ENCODE measurements around the gene THUMPD3. TPM values are rescaled to one million over a fixed set of nuclear protein-coding genes. Genes with fewer than 3 reads are reported as not detected.

THUMPD3 gene
- total and polyA plus RNA-seq, 2 of the 13 experiments (the other 11 are each of a cell fraction or from before 2014, with no cell fraction given): 31.2 to 44.1 TPM

GRCh38 chr3:9362731-9363530 lies at the start of gene THUMPD3 (continued):
- TF ChIP-seq CSRNP1 (CRISPR knock-in tag; IDR thresholded peaks at IDR 0.05) (peak; percentile 89; the same call in 1 of the 2 replicates), HHEX (CRISPR knock-in tag; IDR thresholded peaks at IDR 0.05) (no peak), ZSCAN25 (CRISPR knock-in tag; IDR thresholded peaks at IDR 0.05) (no peak), NAIF1 (CRISPR knock-in tag; IDR thresholded peaks at IDR 0.05; ENCODE audit: borderline replicate concordance) (peak; percentile 53; the same call in 1 of the 2 replicates), IRF2 (CRISPR knock-in tag; IDR thresholded peaks at IDR 0.05) (peak; percentile 89), GPN1 (CRISPR knock-in tag; IDR thresholded peaks at IDR 0.05; ENCODE audit: borderline replicate concordance) (no peak), ZKSCAN1 (IDR thresholded peaks at IDR 0.05; ENCODE audit: low read length) (no peak), ZNF382 (CRISPR knock-in tag; IDR thresholded peaks at IDR 0.05; ENCODE audit: borderline replicate concordance) (no peak), ZNF256 (CRISPR knock-in tag; conservative IDR thresholded peaks at IDR 0.05) (peak; percentile 80), ARHGAP35 (CRISPR knock-in tag; IDR thresholded peaks at IDR 0.05; ENCODE audit: borderline replicate concordance) (peak; percentile 89), ZNF704 (CRISPR knock-in tag; IDR thresholded peaks at IDR 0.05; ENCODE audit: borderline replicate concordance) (peak; percentile 73; the same call in 1 of the 2 replicates), NCOR1 (IDR thresholded peaks at IDR 0.05; ENCODE audit: borderline replicate concordance, low read length) (peak; percentile 50; the same call in 1 of the 2 replicates), HDAC1 (CRISPR knock-in tag; IDR thresholded peaks at IDR 0.05) (peak; percentile 87), MED1 (CRISPR knock-in tag; IDR thresholded peaks at IDR 0.05) (peak; percentile 81), MYC (CRISPR knock-in tag; IDR thresholded peaks at IDR 0.05; ENCODE audit: borderline replicate concordance) (peak; percentile 94), ZNF652 (CRISPR knock-in tag; IDR thresholded peaks at IDR 0.05; ENCODE audit: borderline replicate concordance, low read depth) (peak; percentile 43; the same call in 1 of the 2 replicates), JUND (CRISPR knock-in tag; IDR thresholded peaks at IDR 0.05) (peak; percentile 73; the same call in 1 of the 2 replicates)
- TF ChIP-seq, protein P1, sequence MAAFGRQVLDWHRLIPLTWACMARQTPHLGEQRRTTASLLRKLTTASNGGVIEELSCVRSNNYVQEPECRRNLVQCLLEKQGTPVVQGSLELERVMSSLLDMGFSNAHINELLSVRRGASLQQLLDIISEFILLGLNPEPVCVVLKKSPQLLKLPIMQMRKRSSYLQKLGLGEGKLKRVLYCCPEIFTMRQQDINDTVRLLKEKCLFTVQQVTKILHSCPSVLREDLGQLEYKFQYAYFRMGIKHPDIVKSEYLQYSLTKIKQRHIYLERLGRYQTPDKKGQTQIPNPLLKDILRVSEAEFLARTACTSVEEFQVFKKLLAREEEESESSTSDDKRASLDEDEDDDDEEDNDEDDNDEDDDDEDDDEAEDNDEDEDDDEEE (CRISPR knock-in tag; IDR thresholded peaks at IDR 0.05): peak; percentile 43; the same call in 1 of the 2 replicates
- TF ChIP-seq, protein P2, sequence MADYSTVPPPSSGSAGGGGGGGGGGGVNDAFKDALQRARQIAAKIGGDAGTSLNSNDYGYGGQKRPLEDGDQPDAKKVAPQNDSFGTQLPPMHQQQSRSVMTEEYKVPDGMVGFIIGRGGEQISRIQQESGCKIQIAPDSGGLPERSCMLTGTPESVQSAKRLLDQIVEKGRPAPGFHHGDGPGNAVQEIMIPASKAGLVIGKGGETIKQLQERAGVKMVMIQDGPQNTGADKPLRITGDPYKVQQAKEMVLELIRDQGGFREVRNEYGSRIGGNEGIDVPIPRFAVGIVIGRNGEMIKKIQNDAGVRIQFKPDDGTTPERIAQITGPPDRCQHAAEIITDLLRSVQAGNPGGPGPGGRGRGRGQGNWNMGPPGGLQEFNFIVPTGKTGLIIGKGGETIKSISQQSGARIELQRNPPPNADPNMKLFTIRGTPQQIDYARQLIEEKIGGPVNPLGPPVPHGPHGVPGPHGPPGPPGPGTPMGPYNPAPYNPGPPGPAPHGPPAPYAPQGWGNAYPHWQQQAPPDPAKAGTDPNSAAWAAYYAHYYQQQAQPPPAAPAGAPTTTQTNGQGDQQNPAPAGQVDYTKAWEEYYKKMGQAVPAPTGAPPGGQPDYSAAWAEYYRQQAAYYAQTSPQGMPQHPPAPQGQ (CRISPR knock-in tag; IDR thresholded peaks at IDR 0.05; ENCODE audit: borderline replicate concordance): no peak

Measured in HepG2 (cell line).